Colonic mucosa (tissue), 4 donors: ENCODE data around the gene RAB40C. TPM values are rescaled to one million over a fixed set of nuclear protein-coding genes. Genes with fewer than 3 reads are reported as not detected.

Experiments
- DNase-seq: peaks from one replicate; pipeline ENCODE4 v3.0.0-alpha.2; 2020
- H3K27ac ChIP-seq: fragments of 200-600 bp; one replicate; pipeline ENCODE4 v1.8.0; 2021
- H3K27me3 ChIP-seq: fragments of 200-600 bp; one replicate; pipeline ENCODE4 v1.8.0; 2021
- H3K36me3 ChIP-seq: fragments of 200-600 bp; one replicate; pipeline ENCODE4 v1.8.0; 2021
- H3K4me1 ChIP-seq: fragments of 200-600 bp; one replicate; pipeline ENCODE4 v1.8.0; 2021; ENCODE audit warnings: mild to moderate bottlenecking
- H3K4me3 ChIP-seq: fragments of 200-600 bp; one replicate; pipeline ENCODE4 v1.8.0; 2021
- H3K9ac ChIP-seq, 2 donors: one replicate each; pipeline ENCODE4 v1.7.0; 2013; ENCODE audit warnings: control low read depth in 2 of 2, low read depth in 2 of 2, low read length in 2 of 2
- H3K9me3 ChIP-seq: fragments of 200-600 bp; one replicate; pipeline ENCODE4 v1.8.0; 2021
- intact Hi-C: fragments of 100-400 bp; cut with DNase I; formaldehyde crosslinking; loops from one replicate; pipeline ENCODE4 v1.14.1; 2022
- total RNA-seq, 2 donors: library from RNA; stranded (reverse); fragmentation: NEBNext Ultra II Directional in 1 of 2; extraction: Animal tissue kit (Norgen Biotek cat#: 25700) in 1 of 2; gene quantifications; one replicate each; pipeline ENCODE4 v1.2.1, GENCODE V29; 2021
- TF ChIP-seq, protein P1 (sequence below): fragments of 200-600 bp; IDR thresholded peaks from one replicate; pipeline ENCODE4 v1.8.0; 2022; ENCODE audit warnings: antibody characterized with exemption, mild to moderate bottlenecking
- donor health status: healthy.
- donor health status: DM: no; HTN: no; CAD: no.
- donor health status: DM: no; HTN: no; CAD: no.

The RAB40C gene
- total RNA-seq, 2 donors from 2014 or later: 34.9 to 38.5 TPM

DNA sequence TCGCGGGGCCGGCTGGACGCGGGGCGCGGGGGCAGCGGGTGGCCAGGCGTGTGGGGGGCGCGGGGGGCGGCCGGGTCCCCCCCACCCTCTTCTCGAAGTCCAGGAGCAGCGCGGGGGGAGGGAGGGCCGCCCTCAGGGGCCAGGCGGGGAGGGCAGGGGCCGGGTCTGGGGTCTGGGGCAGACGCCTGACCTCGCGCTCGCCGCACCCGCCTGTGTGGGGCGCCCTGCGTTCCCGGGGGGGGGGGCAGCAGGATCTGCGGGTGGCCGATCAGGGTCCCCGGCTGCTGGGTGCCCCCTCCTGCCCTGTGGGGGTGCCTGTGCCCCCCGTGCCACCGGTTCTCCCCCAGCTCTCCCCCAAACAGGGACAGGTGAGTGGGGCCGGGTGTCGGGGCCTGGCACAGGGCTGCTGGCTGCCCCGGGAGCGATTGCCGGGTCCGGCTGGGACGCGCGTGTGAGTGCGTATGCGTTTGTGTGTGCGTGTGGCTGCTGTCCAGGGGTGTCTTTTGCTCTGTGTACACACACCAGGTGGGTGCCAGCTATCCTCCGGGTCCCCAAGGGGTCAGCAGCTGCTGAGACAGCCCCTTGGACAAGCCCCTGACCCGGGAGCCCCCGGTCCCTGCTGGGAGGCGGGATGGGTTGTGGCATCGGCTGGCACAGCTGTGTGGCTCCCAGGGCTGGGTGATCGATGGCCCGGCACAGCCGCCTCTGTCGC is 29.0 kb upstream of the RAB40C start:
- no peak overlapping the region for H3K4me3 ChIP-seq
- DNase-seq: no peak
- no peak overlapping the region for H3K9ac ChIP-seq
- no peaks in the 10 kb centered on the region for H3K4me1 ChIP-seq
- TF ChIP-seq, protein P1, sequence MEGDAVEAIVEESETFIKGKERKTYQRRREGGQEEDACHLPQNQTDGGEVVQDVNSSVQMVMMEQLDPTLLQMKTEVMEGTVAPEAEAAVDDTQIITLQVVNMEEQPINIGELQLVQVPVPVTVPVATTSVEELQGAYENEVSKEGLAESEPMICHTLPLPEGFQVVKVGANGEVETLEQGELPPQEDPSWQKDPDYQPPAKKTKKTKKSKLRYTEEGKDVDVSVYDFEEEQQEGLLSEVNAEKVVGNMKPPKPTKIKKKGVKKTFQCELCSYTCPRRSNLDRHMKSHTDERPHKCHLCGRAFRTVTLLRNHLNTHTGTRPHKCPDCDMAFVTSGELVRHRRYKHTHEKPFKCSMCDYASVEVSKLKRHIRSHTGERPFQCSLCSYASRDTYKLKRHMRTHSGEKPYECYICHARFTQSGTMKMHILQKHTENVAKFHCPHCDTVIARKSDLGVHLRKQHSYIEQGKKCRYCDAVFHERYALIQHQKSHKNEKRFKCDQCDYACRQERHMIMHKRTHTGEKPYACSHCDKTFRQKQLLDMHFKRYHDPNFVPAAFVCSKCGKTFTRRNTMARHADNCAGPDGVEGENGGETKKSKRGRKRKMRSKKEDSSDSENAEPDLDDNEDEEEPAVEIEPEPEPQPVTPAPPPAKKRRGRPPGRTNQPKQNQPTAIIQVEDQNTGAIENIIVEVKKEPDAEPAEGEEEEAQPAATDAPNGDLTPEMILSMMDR: no peak
- H3K36me3 ChIP-seq: no peaks in the 10 kb centered on the region
- intact Hi-C loops: no loop called here
- no peaks in the 10 kb centered on the region for H3K9me3 ChIP-seq
- no peak overlapping the region for H3K27ac ChIP-seq
- H3K27me3 ChIP-seq: peaks cover 26% of the 10 kb centered on the region

DNA sequence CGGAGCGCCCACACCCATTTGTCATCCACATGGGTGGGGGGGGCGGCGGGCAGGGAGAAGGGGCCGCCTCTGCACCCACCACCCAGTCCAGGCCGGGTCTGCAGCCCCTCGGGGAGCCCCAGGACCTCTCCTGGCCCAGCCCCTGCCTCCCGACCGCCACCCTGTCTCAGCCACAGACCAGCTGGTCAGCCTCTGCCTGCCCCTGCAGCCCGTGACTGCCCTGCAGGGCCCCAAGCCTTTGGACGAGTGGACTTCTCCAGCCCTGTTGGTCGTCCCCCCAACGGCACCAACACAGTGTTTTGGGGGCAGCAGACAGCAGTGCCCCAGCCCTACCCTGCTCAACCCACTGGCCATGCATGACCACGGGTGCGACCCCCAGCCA is 28.5 kb upstream of the RAB40C start:
- TF ChIP-seq, protein P1: no peak
- Histone ChIP-seq H3K9ac (no peak overlapping the region), H3K36me3 (no peaks in the 10 kb centered on the region), H3K4me1 (no peaks in the 10 kb centered on the region), H3K9me3 (no peaks in the 10 kb centered on the region), H3K27ac (no peak overlapping the region), H3K27me3 (peaks cover 26% of the 10 kb centered on the region), H3K4me3 (no peak overlapping the region)
- intact Hi-C loops: no loop called here
- DNase-seq: no peak

DNA sequence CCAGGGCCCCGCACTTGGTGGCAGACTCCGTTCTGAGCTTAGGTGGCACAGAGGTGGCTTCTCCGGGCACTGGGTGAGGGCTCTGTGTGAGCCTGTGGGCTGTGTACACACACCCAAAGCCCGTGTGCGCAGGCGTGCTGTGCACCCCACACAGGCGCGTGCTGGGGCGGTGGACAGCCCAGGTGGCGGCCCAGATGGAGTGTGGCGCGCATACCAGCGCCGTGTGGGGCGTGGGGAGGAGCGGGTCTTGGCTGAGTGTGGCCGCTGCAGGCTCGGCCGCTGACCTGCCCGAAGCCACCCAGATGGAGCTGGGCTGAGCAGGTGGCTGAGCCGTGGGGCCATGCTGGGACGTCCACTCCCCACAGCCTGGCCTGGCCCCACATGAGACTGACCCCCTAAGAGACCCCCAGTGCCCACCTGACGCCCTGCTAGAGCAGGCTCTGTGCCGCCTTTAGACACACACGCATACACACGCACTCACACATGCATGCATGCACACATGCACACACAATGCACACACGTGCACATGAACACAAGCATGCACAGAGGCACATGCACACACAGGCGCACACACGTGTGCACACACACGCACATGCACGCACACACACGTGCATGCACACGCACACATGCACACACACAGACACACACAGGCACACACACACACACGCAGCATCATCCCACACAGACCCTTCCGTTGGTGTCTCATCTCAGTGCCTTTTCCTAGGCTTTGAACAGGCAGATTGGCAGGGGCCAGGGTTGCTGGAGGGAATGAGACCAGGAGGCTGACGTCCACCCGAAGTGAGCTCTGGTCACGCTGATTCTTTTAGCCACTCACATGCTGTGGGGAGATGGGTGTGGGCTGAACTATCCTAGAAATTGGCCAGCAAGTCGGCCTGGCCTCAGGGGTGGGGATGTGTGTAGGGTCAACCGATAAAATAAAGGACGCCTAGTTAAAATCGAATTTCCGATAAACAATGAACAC is 27.6 kb upstream of the RAB40C start:
- TF ChIP-seq, protein P1: no peak
- no peaks in the 10 kb centered on the region for H3K9me3 ChIP-seq
- no peaks in the 10 kb centered on the region for H3K36me3 ChIP-seq
- H3K9ac ChIP-seq: no peak overlapping the region
- no peak for DNase-seq
- peaks cover 5% of the 10 kb centered on the region for H3K4me1 ChIP-seq
- peaks cover 26% of the 10 kb centered on the region for H3K27me3 ChIP-seq
- no peak overlapping the region for H3K27ac ChIP-seq
- no peak overlapping the region for H3K4me3 ChIP-seq
- intact Hi-C loops: no loop called here

- Histone ChIP-seq H3K36me3 (no peaks in the 10 kb centered on the region), H3K9me3 (no peaks in the 10 kb centered on the region), H3K9ac (no peak overlapping the region), H3K4me3 (no peak overlapping the region), H3K27ac (no peak overlapping the region), H3K27me3 (peaks cover 26% of the 10 kb centered on the region), H3K4me1 (peaks cover 7% of the 10 kb centered on the region)
- intact Hi-C loops: no loop called here
- TF ChIP-seq, protein P1: no peak
- DNase-seq: no peak
These were observed 26.7 kb upstream of the RAB40C start for GRCh38 chr16:563072-563644.

- intact Hi-C loops: no loop called here
- H3K36me3 ChIP-seq: no peaks in the 10 kb centered on the region
- no peak for DNase-seq
- peaks cover 20% of the 10 kb centered on the region for H3K4me1 ChIP-seq
- H3K27me3 ChIP-seq: peaks cover 12% of the 10 kb centered on the region
- H3K9me3 ChIP-seq: no peaks in the 10 kb centered on the region
- TF ChIP-seq, protein P1: no peak
- H3K4me3 ChIP-seq: no peak overlapping the region
- H3K27ac ChIP-seq: no peak overlapping the region
- H3K9ac ChIP-seq: no peak overlapping the region
These were observed 25.0 kb upstream of the RAB40C start for GRCh38 chr16:564690-565418.
